NT2/D1 (cell line): ENCODE results near the gene URI1.
"Not testable (repeated sequence)": the region's sequence is repeated elsewhere in the genome, so short reads cannot be mapped to it uniquely, and the experiment has no call there.

Experiments used
- DNase-seq: peaks from one replicate; pipeline ENCODE4 v3.0.0-alpha.2; 2011; ENCODE audit warnings: low read depth, low spot score
- H3K27me3 ChIP-seq: 2 replicates; pipeline ENCODE4 v1.6.0; 2011; ENCODE audit warnings: mild to moderate bottlenecking; ENCODE audit not compliant: insufficient read length, insufficient read depth
- H3K36me3 ChIP-seq: 2 replicates; pipeline ENCODE4 v1.6.1; 2011; ENCODE audit warnings: mild to moderate bottlenecking, low read length, mixed read lengths; ENCODE audit not compliant: insufficient read depth, insufficient read length
- H3K4me1 ChIP-seq: 2 replicates; pipeline ENCODE4 v1.5.1; 2011; ENCODE audit not compliant: insufficient read depth, insufficient read length
- H3K4me3 ChIP-seq: 2 replicates; pipeline ENCODE4 v1.5.1; 2011; ENCODE audit warnings: low read depth; ENCODE audit not compliant: insufficient read length
- H3K9ac ChIP-seq: 2 replicates; pipeline ENCODE4 v1.6.0; 2011; ENCODE audit warnings: low read depth; ENCODE audit not compliant: insufficient read length
- H3K9me3 ChIP-seq: 2 replicates; pipeline ENCODE4 v1.5.1; 2011; ENCODE audit warnings: mild to moderate bottlenecking, low read length; ENCODE audit not compliant: insufficient read depth
- SUZ12 ChIP-seq: IDR thresholded peaks from 2 replicates; pipeline ENCODE4 v1.6.1; 2011; ENCODE audit not compliant: insufficient read length, insufficient read depth; ENCODE audit errors: extremely low read depth
- YY1 ChIP-seq: IDR thresholded peaks from 2 replicates; pipeline ENCODE4 v1.6.1; 2011; ENCODE audit not compliant: insufficient read length, insufficient read depth
- ZNF274 ChIP-seq: IDR thresholded peaks from 2 replicates; pipeline ENCODE4 v1.6.1; 2011; ENCODE audit warnings: mild to moderate bottlenecking, low read depth, low read length

Gene URI1

DNA sequence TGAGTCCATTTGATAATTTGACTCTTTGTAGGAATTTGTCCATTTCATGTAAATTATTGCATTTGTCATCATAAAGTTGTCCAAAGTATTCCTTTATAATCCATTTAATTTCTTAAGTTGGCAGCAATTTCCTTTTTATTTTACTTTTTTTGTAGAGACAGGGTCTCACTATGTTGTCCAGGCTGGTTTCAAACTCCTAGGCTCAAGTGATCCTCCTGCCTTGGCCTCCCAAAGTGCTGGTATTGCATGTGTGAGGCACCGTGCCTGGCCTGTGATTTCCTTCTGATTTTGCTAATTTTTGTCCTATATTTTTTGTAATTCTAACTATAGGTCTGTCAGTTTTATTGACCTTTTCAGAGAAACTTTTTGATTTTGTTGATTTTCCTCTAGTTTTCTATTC, 84.9 kb downstream of the URI1 start:
- no peaks in the 10 kb centered on the region for H3K4me1 ChIP-seq
- no peak overlapping the region for H3K4me3 ChIP-seq
- H3K27me3 ChIP-seq = no peaks in the 10 kb centered on the region
- no peak overlapping the region for H3K9ac ChIP-seq
- TF ChIP-seq SUZ12 (no peak), ZNF274 (no peak), YY1 (no peak)
- H3K9me3 ChIP-seq = no peaks in the 10 kb centered on the region
- no peaks in the 10 kb centered on the region for H3K36me3 ChIP-seq
- no peak for DNase-seq

DNA sequence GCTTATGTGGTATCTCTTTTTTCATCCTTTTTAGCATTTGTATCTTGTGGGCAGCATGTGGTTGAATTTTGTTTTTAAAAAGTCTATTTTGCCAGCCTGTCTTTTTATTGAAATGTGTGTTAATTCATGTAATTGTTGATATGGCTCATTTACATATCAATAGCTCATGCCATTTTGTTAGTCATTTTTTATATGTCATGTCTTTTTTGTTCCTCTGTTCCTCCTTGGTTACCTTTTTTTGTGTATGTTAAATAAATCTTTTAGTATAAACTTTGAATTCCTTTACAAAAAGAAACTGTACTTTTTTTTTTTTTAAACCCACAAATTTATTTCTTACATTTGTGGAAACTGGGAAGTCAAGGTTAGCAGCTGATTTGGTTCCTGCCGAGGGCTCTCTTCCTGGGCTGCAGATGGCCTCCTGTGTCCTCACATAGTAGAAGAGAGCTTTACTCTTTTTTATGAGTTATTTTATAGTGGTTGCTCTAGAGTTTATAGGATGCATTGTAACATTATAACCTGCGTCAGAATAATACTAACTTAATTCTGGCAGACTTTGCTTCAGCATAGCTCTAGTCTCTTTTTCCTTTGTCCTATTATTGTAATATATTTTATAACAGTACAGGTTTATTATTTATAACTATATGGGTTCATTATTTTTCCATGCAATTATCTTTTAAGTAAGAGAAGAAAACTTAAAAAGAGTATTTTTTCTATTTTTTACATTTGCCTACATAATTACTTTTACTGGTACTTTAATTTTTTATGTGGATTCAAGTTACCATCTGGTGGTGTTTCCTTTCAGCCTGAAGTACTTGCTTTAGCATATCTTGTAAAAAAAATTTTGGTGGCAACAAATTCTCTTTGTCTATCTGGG, 86.3 kb downstream of the URI1 start:
- Histone ChIP-seq H3K4me1 (no peaks in the 10 kb centered on the region), H3K27me3 (no peaks in the 10 kb centered on the region), H3K9me3 (no peaks in the 10 kb centered on the region), H3K36me3 (no peaks in the 10 kb centered on the region), H3K4me3 (no peak overlapping the region), H3K9ac (no peak overlapping the region)
- TF ChIP-seq SUZ12 (no peak), YY1 (no peak), ZNF274 (no peak)
- DNase-seq = no peak

DNA sequence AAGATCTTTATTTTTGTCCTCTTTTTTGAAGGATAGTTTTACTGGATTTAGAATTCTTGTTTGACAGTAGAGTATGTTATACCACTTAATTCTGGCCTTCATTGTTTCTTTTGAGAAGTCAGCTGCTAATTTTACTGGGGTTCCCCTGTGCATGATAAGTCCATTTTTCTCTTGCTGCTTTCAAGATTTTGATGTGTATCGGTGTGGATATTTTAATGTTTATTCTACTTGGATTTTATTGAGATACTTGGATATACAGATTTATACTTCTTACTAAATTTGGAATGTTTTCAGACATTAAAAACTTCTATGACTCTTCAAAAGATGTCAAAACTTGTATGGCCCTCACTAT, 86.9 kb downstream of the URI1 start:
- Histone ChIP-seq H3K36me3 (no peaks in the 10 kb centered on the region), H3K4me3 (no peak overlapping the region), H3K9ac (no peak overlapping the region), H3K4me1 (no peaks in the 10 kb centered on the region), H3K27me3 (no peaks in the 10 kb centered on the region), H3K9me3 (no peaks in the 10 kb centered on the region)
- no peak for TF ChIP-seq SUZ12
- no peak for TF ChIP-seq YY1
- no peak for DNase-seq

DNA sequence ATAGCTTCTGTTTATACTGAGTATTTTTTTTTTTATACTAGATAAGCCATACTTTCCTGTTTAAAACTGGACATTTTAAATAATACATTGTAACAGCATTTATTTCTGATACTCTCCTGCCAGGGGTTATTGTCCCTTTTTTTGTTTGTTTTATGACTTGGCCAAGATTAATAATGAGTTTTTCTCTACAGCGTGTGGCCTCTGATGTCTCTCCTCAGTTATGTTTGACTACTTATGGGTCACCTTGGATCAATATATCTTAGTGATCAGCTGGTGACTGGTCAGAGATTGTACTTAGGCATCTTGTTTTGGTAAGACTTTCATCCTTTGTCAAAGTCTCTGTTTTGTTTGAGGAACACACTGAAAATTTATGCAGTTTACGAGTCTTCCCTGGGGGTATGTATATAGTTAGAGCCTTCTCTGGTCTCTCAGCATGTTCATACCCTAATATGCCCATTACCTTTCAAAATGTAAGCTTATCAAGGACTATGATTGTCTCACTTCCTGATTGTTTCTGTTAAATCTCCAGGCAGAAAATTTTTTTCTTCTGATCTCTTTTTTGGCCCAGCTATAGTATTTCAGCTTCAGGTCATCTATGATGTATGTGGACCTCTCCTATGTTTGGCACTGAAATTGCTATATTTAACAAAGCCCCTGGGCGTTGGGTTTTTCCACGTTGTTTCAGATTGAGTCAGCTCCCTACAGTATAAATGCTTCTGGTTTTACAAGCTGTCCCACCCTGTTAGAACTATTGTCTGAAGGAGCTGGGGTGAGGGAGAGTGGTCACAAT, 87.9 kb downstream of the URI1 start:
- Histone ChIP-seq H3K4me1 (no peaks in the 10 kb centered on the region), H3K9me3 (no peaks in the 10 kb centered on the region), H3K9ac (no peak overlapping the region), H3K27me3 (no peaks in the 10 kb centered on the region), H3K36me3 (no peaks in the 10 kb centered on the region), H3K4me3 (no peak overlapping the region)
- no peak for TF ChIP-seq SUZ12
- no peak for TF ChIP-seq ZNF274
- TF ChIP-seq YY1 = no peak
- DNase-seq = no peak

DNA sequence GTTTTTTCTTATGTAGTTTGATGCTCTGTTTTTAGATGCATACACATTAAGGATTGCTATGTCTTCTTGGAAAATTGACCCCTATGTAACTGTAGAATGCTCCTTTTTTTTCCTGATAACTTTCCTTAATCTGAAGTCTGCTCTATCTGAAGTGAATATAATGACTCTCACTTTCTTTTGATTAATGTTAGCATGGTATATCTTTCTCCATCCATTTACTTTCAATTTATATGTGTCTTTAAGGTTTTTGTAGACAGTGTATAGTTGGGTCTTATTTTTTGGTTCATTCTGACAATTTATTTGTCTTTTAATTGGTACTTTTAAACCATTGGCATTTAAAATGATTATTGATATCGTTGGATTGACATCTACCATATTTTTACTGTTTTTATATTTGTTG, 92.3 kb downstream of the URI1 start:
- DNase-seq = no peak
- Histone ChIP-seq H3K9me3 (0 out of 2 replicates have a peak, but pooled peaks cover 4% of the 10 kb centered on the region), H3K4me3 (no peak overlapping the region), H3K4me1 (no peaks in the 10 kb centered on the region), H3K27me3 (no peaks in the 10 kb centered on the region), H3K9ac (no peak overlapping the region), H3K36me3 (peaks cover 4% of the 10 kb centered on the region)
- no peak for TF ChIP-seq YY1

DNA sequence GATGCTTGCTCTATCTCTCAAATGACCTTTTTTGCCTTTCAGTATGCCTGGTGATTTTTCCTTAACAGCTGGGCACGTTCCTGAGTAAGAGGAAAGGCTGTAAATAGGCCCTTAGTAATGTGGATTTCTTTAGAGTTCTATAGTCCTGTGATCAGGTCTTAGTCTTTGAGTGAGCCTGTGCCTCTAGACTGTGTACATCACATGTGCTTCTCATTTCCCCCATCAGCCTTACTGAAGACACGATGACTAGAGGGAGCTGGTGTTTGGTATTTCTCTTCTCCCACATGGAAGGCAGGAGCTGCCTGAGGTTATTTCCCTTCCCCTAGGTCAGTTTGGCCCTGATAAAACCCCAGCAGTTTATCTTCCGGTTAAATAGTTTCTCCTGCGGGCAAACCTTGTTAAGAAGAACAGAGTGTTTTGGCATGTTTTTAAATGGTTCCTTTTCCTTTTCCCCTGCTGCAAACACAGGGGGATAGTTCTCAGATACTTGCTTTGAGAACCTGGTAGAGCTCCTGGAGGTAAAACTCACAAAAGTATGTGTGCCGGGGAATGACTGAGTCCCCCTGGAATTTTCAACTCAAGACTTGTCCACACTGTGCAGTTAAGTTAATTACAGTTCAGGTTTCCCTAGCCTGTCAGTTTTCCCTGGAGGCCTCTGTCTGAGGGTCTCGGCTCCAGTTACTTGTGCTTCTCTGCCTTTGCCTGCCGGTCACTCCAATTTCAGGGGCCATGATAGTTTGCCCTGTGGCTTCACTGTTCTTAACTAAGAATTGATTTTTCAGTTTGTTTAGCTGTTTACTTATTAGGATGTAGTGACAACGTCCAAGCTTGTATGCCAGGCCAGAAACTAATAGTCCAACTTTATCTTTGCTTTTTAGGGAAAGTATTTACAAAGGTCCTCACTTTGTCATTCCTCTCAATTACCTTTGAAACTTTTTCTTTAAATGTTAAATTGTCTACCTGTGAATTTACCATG, 94.4 kb downstream of the URI1 start:
- H3K36me3 ChIP-seq = peaks cover 4% of the 10 kb centered on the region

DNA sequence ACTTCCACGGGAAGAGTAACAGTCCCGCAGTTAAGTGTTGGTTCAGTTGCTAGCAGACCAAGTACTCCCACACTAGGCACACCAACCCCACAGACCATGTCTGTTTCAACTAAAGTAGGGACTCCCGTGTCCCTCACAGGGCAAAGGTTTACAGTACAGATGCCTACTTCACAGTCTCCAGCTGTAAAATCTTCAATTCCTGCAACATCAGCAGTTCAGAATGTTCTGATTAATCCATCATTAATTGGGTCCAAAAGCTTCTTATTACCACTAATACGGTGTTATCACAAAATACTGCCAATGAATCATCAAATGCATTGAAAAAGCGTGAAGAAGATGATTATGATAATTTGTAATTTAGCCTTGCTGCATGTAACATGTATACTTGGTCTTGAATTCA, 95.8 kb downstream of the URI1 start:
- DNase-seq = no peak
- Histone ChIP-seq H3K4me3 (no peak overlapping the region), H3K27me3 (no peaks in the 10 kb centered on the region), H3K9ac (no peak overlapping the region), H3K4me1 (no peaks in the 10 kb centered on the region), H3K9me3 (peaks cover 9% of the 10 kb centered on the region; the same call in 1 of the 2 replicates), H3K36me3 (peaks cover 4% of the 10 kb centered on the region)
- TF ChIP-seq SUZ12 = no peak
- no peak for TF ChIP-seq YY1
- TF ChIP-seq ZNF274 = no peak

More for the DNA sequence above, 94.4 kb downstream of the URI1 start:
- Histone ChIP-seq H3K27me3 (no peaks in the 10 kb centered on the region), H3K4me1 (no peaks in the 10 kb centered on the region), H3K9ac (no peak overlapping the region), H3K9me3 (peaks cover 9% of the 10 kb centered on the region; the same call in 1 of the 2 replicates), H3K4me3 (no peak overlapping the region)
- no peak for DNase-seq
- TF ChIP-seq ZNF274 = no peak
- no peak for TF ChIP-seq YY1
- no peak for TF ChIP-seq SUZ12

DNA sequence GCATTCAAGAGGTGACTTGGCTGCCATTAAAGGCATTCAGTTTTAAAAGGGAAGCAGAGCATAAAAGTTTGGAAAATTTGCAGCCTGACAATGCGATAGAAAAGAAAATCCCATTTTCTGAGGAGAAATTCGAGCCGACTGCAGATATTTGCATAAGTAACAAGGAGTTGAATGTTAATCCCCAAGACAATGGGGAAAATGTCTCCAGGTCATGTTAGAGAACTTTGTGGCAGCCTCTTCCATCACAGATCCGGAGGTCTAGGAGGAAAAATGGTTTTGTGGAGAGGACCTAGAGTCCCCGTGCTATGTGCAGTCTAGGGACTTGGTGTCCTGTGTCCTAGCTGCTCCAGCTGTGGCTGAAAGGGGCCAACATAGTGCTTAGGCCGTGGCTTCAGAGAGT, 99.9 kb downstream of the URI1 start:
- not testable (repeated sequence) for H3K4me1 ChIP-seq, H3K9ac ChIP-seq, H3K4me3 ChIP-seq, H3K36me3 ChIP-seq, H3K27me3 ChIP-seq, DNase-seq, H3K9me3 ChIP-seq

DNA sequence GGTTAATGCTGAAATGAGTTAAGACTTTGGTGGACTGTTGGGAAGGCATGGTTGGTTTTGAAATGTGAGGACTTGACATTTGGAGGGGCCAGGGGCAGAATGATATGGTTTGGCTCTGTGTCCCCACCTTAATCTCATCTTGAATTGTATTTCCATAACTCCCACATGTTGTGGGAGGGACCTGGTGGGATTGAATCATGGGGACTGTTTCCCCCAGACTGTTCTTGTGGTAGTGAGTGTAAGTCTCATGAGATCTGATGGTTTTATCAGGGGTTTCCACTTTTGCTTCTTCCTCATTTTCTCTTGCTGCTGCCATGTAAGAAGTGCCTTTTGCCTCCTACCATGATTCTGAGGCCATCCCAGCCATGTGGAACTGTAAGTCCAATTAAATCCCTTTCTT, 101.0 kb downstream of the URI1 start:
- not testable (repeated sequence) for H3K4me1 ChIP-seq, H3K9ac ChIP-seq, H3K27me3 ChIP-seq, H3K4me3 ChIP-seq, H3K9me3 ChIP-seq, DNase-seq, H3K36me3 ChIP-seq
